Gastroesophageal sphincter (tissue), 3 donors: ENCODE results near the gene GLT8D2.

Experiments
- POLR2A ChIP-seq, 2 donors: fragments of 450-650 bp; IDR thresholded peaks; one replicate each; pipeline ENCODE4 v1.6.1; 2017; ENCODE audit warnings: antibody characterized with exemption in 2 of 2, mild to moderate bottlenecking in 2 of 2, moderate library complexity in 1 of 2
- POLR2AphosphoS5 ChIP-seq: sonication (generic); formaldehyde crosslinking; IDR thresholded peaks from one replicate; pipeline ENCODE4 v1.6.1; 2017; ENCODE audit warnings: antibody characterized with exemption
- TF ChIP-seq, protein P1 (sequence below), 4 experiments: fragments of 200-600 bp in 2 of 4; fragments of 450-650 bp in 2 of 4; sonication (generic) in 1 of 4; IDR thresholded peaks; one replicate each; pipeline ENCODE4 v1.5.1; 2017 to 2019; ENCODE audit warnings: antibody characterized with exemption in 4 of 4, mild to moderate bottlenecking in 2 of 4, moderate library complexity in 2 of 4

- TF ChIP-seq, protein P1, sequence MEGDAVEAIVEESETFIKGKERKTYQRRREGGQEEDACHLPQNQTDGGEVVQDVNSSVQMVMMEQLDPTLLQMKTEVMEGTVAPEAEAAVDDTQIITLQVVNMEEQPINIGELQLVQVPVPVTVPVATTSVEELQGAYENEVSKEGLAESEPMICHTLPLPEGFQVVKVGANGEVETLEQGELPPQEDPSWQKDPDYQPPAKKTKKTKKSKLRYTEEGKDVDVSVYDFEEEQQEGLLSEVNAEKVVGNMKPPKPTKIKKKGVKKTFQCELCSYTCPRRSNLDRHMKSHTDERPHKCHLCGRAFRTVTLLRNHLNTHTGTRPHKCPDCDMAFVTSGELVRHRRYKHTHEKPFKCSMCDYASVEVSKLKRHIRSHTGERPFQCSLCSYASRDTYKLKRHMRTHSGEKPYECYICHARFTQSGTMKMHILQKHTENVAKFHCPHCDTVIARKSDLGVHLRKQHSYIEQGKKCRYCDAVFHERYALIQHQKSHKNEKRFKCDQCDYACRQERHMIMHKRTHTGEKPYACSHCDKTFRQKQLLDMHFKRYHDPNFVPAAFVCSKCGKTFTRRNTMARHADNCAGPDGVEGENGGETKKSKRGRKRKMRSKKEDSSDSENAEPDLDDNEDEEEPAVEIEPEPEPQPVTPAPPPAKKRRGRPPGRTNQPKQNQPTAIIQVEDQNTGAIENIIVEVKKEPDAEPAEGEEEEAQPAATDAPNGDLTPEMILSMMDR (IDR thresholded peaks at IDR 0.05): no peak
- TF ChIP-seq POLR2A (IDR thresholded peaks at IDR 0.05) (no peak), POLR2AphosphoS5 (no peak)
These were observed 1.8 kb downstream of the GLT8D2 start for GRCh38 chr12:104048162-104048561.
